HepG2 (cell line): ENCODE results near the gene TMEM135.

Source experiments
- ELK4 ChIP-seq: sonication (generic); formaldehyde crosslinking; IDR thresholded peaks from 2 replicates; pipeline ENCODE4 v1.9.0; 2021; ENCODE audit warnings: missing genetic modification reagents, borderline replicate concordance
- HNF4G ChIP-seq, 2 experiments: sonication (generic) in 1 of 2; formaldehyde crosslinking in 1 of 2; IDR thresholded peaks; 2 replicates each; pipeline versions ENCODE4 v1.4.0 to v1.6.1; 2011 to 2020; ENCODE audit warnings: borderline replicate concordance in 2 of 2, low read depth in 2 of 2, mild to moderate bottlenecking in 2 of 2, low read length in 1 of 2, missing genetic modification reagents in 1 of 2, moderate library complexity in 1 of 2
- HOXA9 ChIP-seq: sonication (generic); formaldehyde crosslinking; IDR thresholded peaks from 2 replicates; pipeline ENCODE4 v1.8.1; 2022; ENCODE audit warnings: missing genetic modification reagents, mild to moderate bottlenecking, moderate library complexity, borderline replicate concordance
- NFE2L1 ChIP-seq: sonication (generic); formaldehyde crosslinking; IDR thresholded peaks from 2 replicates; pipeline ENCODE4 v1.4.0; 2020; ENCODE audit warnings: missing genetic modification reagents, mild to moderate bottlenecking, borderline replicate concordance
- SYNCRIP ChIP-seq: fragments of 200-400 bp; formaldehyde crosslinking; IDR thresholded peaks from 2 replicates; pipeline ENCODE4 v1.6.1; 2018; ENCODE audit warnings: mild to moderate bottlenecking, low read depth, low read length; ENCODE audit not compliant: insufficient read depth
- TEAD2 ChIP-seq: sonication (generic); formaldehyde crosslinking; IDR thresholded peaks from 2 replicates; pipeline ENCODE4 v1.9.0; 2021; ENCODE audit warnings: missing genetic modification reagents
- ZFP36 ChIP-seq: fragments of 150-350 bp; IDR thresholded peaks from 2 replicates; pipeline ENCODE4 v1.6.1; 2018; ENCODE audit warnings: borderline replicate concordance, low read length, low read depth; ENCODE audit not compliant: partially characterized antibody
- ZNF230 ChIP-seq: sonication (generic); formaldehyde crosslinking; IDR thresholded peaks from 2 replicates; pipeline ENCODE4 v1.4.0; 2020; ENCODE audit warnings: mild to moderate bottlenecking, missing genetic modification reagents
- ZNF331 ChIP-seq: sonication (generic); formaldehyde crosslinking; IDR thresholded peaks from 2 replicates; pipeline ENCODE4 v1.4.0; 2020; ENCODE audit warnings: missing genetic modification reagents
- ZNF432 ChIP-seq: sonication (generic); formaldehyde crosslinking; IDR thresholded peaks from 2 replicates; pipeline ENCODE4 v1.5.0; 2020; ENCODE audit warnings: missing genetic modification reagents, mild to moderate bottlenecking, borderline replicate concordance
- ZNF513 ChIP-seq: sonication (generic); formaldehyde crosslinking; conservative IDR thresholded peaks from 2 replicates; pipeline ENCODE4 v1.5.0; 2020; ENCODE audit warnings: missing genetic modification reagents
- ZNF749 ChIP-seq: sonication (generic); formaldehyde crosslinking; IDR thresholded peaks from 2 replicates; pipeline ENCODE4 v1.8.0; 2022; ENCODE audit warnings: mild to moderate bottlenecking, missing genetic modification reagents, moderate library complexity, borderline replicate concordance
- TF ChIP-seq, protein P1 (sequence below): sonication (generic); formaldehyde crosslinking; IDR thresholded peaks from 2 replicates; pipeline ENCODE4 v1.5.0; 2020; ENCODE audit warnings: mild to moderate bottlenecking, missing genetic modification reagents, moderate library complexity
- TF ChIP-seq, protein P2 (sequence below): sonication (generic); formaldehyde crosslinking; IDR thresholded peaks from 2 replicates; pipeline ENCODE4 v1.4.0; 2020; ENCODE audit warnings: mild to moderate bottlenecking, missing genetic modification reagents, borderline replicate concordance

DNA sequence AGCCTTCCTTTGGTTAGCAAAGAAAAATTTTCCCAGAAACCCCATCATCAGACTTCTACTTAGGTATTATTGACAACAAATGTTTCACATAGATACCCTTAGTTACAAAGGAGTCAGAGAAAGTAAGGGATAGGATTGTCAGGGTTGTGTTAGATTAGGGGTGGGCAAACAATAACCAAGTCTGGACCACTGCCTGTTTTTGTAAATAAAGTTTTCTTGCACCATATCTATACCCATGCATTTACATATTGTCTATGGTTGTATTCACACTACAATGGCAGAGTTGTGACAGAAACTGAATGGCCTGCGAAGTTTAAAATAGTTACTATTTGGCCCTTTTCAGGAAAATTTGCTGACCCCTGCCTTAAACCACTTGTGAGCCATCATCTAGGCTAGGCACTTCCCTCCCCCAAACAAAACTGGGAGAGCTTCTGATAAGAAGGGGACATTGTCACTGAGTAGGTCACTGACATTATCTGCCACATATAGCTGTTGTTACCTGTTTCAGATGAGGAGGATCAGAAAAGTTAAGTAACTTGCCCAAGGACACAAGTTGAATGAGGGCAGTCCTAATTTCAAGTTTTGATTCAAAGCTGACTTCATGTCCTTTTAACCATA is 40.7 kb upstream of the TMEM135 start:
- no peak for TF ChIP-seq NFE2L1
- TF ChIP-seq, protein P1, sequence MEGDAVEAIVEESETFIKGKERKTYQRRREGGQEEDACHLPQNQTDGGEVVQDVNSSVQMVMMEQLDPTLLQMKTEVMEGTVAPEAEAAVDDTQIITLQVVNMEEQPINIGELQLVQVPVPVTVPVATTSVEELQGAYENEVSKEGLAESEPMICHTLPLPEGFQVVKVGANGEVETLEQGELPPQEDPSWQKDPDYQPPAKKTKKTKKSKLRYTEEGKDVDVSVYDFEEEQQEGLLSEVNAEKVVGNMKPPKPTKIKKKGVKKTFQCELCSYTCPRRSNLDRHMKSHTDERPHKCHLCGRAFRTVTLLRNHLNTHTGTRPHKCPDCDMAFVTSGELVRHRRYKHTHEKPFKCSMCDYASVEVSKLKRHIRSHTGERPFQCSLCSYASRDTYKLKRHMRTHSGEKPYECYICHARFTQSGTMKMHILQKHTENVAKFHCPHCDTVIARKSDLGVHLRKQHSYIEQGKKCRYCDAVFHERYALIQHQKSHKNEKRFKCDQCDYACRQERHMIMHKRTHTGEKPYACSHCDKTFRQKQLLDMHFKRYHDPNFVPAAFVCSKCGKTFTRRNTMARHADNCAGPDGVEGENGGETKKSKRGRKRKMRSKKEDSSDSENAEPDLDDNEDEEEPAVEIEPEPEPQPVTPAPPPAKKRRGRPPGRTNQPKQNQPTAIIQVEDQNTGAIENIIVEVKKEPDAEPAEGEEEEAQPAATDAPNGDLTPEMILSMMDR: no peak
- TF ChIP-seq ZNF749: no peak
- TF ChIP-seq HNF4G (IDR thresholded peaks at IDR 0.05; ENCODE audit: borderline replicate concordance, low read depth, low read length): no peak
- TF ChIP-seq HNF4G (CRISPR knock-in tag; IDR thresholded peaks at IDR 0.05; ENCODE audit: borderline replicate concordance, low read depth): no peak
- TF ChIP-seq, protein P2, sequence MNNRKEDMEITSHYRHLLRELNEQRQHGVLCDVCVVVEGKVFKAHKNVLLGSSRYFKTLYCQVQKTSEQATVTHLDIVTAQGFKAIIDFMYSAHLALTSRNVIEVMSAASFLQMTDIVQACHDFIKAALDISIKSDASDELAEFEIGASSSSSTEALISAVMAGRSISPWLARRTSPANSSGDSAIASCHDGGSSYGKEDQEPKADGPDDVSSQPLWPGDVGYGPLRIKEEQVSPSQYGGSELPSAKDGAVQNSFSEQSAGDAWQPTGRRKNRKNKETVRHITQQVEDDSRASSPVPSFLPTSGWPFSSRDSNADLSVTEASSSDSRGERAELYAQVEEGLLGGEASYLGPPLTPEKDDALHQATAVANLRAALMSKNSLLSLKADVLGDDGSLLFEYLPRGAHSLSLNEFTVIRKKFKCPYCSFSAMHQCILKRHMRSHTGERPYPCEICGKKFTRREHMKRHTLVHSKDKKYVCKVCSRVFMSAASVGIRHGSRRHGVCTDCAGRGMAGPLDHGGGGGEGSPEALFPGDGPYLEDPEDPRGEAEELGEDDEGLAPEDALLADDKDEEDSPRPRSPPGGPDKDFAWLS (CRISPR knock-in tag): no peak
- TF ChIP-seq ZNF230 (CRISPR knock-in tag): no peak
- no peak for TF ChIP-seq ZFP36
- TF ChIP-seq ZNF331 (CRISPR knock-in tag): no peak
- TF ChIP-seq SYNCRIP: no peak
- TF ChIP-seq ELK4 (CRISPR knock-in tag): no peak
- no peak for TF ChIP-seq ZNF432 (CRISPR knock-in tag)
- no peak for TF ChIP-seq ZNF513 (CRISPR knock-in tag)
- no peak for TF ChIP-seq HOXA9 (CRISPR knock-in tag)
- no peak for TF ChIP-seq TEAD2 (CRISPR knock-in tag)
